ENCODE results near the gene ARHGAP24. TPM values are rescaled to one million over a fixed set of nuclear protein-coding genes. Genes with fewer than 3 reads are reported as not detected.

ARHGAP24 gene
- total RNA-seq, 1 experiment from 2014 or later: 1.3 TPM

DNA sequence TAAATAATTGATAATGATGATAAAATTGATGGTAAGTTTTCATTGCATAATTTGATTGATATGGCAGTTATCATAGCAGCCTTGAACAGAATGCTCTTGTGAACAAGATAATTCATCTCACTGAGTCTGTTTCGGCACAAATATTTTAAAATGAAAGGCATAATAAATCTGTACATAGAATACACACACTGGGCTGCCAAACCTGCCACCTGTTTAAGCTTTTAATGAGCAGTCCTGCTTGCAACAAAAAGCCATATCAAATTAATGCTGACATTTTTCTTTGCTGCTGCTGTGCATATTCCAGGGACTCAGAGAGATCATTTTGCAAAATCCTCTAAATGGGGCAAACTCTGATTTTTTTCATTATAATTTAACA is 201.1 kb downstream of the ARHGAP24 start:
- Histone ChIP-seq H3K9ac (ENCODE audit: low read length) (no peak overlapping the region), H3K27ac (ENCODE audit: low read depth, low read length) (no peak overlapping the region), H3K9me3 (ENCODE audit: control insufficient read depth in 1 of 2, insufficient read depth in 1 of 2, low read depth in 1 of 2, low read length in 2 of 2) (no peaks in the 10 kb centered on the region), H3K4me1 (ENCODE audit: control insufficient read depth in 1 of 2, insufficient read depth in 2 of 2, low read length in 2 of 2) (no peaks in the 10 kb centered on the region), H3K9me2 (ENCODE audit: insufficient read depth) (no peaks in the 10 kb centered on the region), H3K27me3 (ENCODE audit: insufficient read depth, low read length) (no peaks in the 10 kb centered on the region), H2AFZ (ENCODE audit: low read depth, low read length, poor library complexity, severe bottlenecking) (no peak overlapping the region), H4K20me1 (ENCODE audit: insufficient read depth) (no peaks in the 10 kb centered on the region), H3K4me2 (ENCODE audit: low read length) (no peak overlapping the region), H3K79me2 (ENCODE audit: insufficient read depth, low read length) (no peaks in the 10 kb centered on the region), H3K4me3 (replicated peaks in 1 of 2; ENCODE audit: low read depth in 1 of 2, low read length in 2 of 2) (no peak overlapping the region), H3K36me3 (ENCODE audit: control insufficient read depth in 1 of 2, insufficient read depth in 2 of 2, low read length in 2 of 2) (no peaks in the 10 kb centered on the region)
- DNase-seq (ENCODE audit: low read depth, low spot score): no peak
- TF ChIP-seq, protein P1, sequence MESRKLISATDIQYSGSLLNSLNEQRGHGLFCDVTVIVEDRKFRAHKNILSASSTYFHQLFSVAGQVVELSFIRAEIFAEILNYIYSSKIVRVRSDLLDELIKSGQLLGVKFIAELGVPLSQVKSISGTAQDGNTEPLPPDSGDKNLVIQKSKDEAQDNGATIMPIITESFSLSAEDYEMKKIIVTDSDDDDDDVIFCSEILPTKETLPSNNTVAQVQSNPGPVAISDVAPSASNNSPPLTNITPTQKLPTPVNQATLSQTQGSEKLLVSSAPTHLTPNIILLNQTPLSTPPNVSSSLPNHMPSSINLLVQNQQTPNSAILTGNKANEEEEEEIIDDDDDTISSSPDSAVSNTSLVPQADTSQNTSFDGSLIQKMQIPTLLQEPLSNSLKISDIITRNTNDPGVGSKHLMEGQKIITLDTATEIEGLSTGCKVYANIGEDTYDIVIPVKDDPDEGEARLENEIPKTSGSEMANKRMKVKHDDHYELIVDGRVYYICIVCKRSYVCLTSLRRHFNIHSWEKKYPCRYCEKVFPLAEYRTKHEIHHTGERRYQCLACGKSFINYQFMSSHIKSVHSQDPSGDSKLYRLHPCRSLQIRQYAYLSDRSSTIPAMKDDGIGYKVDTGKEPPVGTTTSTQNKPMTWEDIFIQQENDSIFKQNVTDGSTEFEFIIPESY (IDR thresholded peaks at IDR 0.05; ENCODE audit: extremely low read depth, insufficient replicate concordance, low read length): no peak
- TF ChIP-seq ZFX (IDR thresholded peaks at IDR 0.05): no peak
- TF ChIP-seq, protein P2, sequence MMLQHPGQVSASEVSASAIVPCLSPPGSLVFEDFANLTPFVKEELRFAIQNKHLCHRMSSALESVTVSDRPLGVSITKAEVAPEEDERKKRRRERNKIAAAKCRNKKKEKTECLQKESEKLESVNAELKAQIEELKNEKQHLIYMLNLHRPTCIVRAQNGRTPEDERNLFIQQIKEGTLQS (IDR thresholded peaks at IDR 0.05): no peak
- TF ChIP-seq, protein P3, sequence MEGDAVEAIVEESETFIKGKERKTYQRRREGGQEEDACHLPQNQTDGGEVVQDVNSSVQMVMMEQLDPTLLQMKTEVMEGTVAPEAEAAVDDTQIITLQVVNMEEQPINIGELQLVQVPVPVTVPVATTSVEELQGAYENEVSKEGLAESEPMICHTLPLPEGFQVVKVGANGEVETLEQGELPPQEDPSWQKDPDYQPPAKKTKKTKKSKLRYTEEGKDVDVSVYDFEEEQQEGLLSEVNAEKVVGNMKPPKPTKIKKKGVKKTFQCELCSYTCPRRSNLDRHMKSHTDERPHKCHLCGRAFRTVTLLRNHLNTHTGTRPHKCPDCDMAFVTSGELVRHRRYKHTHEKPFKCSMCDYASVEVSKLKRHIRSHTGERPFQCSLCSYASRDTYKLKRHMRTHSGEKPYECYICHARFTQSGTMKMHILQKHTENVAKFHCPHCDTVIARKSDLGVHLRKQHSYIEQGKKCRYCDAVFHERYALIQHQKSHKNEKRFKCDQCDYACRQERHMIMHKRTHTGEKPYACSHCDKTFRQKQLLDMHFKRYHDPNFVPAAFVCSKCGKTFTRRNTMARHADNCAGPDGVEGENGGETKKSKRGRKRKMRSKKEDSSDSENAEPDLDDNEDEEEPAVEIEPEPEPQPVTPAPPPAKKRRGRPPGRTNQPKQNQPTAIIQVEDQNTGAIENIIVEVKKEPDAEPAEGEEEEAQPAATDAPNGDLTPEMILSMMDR (IDR thresholded peaks at IDR 0.05 in 2 of 3, conservative IDR thresholded peaks at IDR 0.05 in 1 of 3; ENCODE audit: borderline replicate concordance in 1 of 3, insufficient read depth in 1 of 3, low read depth in 2 of 3, low read length in 2 of 3): no peak
- no peak for ATAC-seq
- intact Hi-C loops (cut with micrococcal nuclease): no loop called here
- ChIA-PET POLR2A (no interaction called here), CTCF (no interaction called here), RAD21 (ENCODE audit: low non-redundant PET in 1 of 2, low total read pairs in 2 of 2, uncharacterized antibody in 2 of 2, unreplicated experiment in 2 of 2) (no interaction called here)
- BruUV-seq (replicated peaks): no TSS peak
